HPDE6-E6E7 (cell line): ENCODE measurements around the gene UBALD2.
"Not testable (repeated sequence)": the region's sequence is repeated elsewhere in the genome, so short reads cannot be mapped to it uniquely, and the experiment has no call there.

Source experiments
- DNase-seq: peaks from one replicate; pipeline ENCODE4 v3.0.0; 2011; ENCODE audit warnings: missing footprints; ENCODE audit errors: extremely low spot score

The UBALD2 gene

GRCh38 chr17:76277300-76278267, 12.4 kb downstream of the UBALD2 start:
- DNase-seq = no peak

- no peak for DNase-seq
Observed at GRCh38 chr17:76278268-76278908, 13.2 kb downstream of the UBALD2 start.

GRCh38 chr17:76278952-76279741, 14.0 kb downstream of the UBALD2 start:
- DNase-seq = peak; percentile 86

- DNase-seq = no peak
Observed at GRCh38 chr17:76279742-76280287, 14.7 kb downstream of the UBALD2 start.

GRCh38 chr17:76280650-76281049, 15.5 kb downstream of the UBALD2 start:
- DNase-seq = no peak

- no peak for DNase-seq
Observed at GRCh38 chr17:76281573-76282371, 16.6 kb downstream of the UBALD2 start.

- DNase-seq = no peak
Observed at GRCh38 chr17:76292567-76292966, 27.4 kb downstream of the UBALD2 start.

GRCh38 chr17:76293106-76293505, 28.0 kb downstream of the UBALD2 start:
- no peak for DNase-seq

GRCh38 chr17:76296186-76296585, 31.0 kb downstream of the UBALD2 start:
- no peak for DNase-seq

- DNase-seq = no peak
Observed at GRCh38 chr17:76296889-76297288, 31.7 kb downstream of the UBALD2 start.

- no peak for DNase-seq
Observed at GRCh38 chr17:76297436-76297835, 32.3 kb downstream of the UBALD2 start.

- no peak for DNase-seq
Observed at GRCh38 chr17:76304226-76305134, 39.3 kb downstream of the UBALD2 start.

GRCh38 chr17:76305135-76305454, 39.9 kb downstream of the UBALD2 start:
- DNase-seq = not testable (repeated sequence)

GRCh38 chr17:76307299-76307965, 42.3 kb downstream of the UBALD2 start:
- no peak for DNase-seq

GRCh38 chr17:76307966-76308338, 42.8 kb downstream of the UBALD2 start, which contains the start of gene QRICH2:
TSS of gene QRICH2 (minus strand) at chr17:76308276. CDS start at chr17:76307998, 278 bp downstream.
- DNase-seq = no peak

GRCh38 chr17:76309461-76309860, 44.3 kb downstream of the UBALD2 start:
- no peak for DNase-seq

GRCh38 chr17:76312735-76313134, 47.6 kb downstream of the UBALD2 start:
- DNase-seq = no peak

- no peak for DNase-seq
Observed at GRCh38 chr17:76314392-76315227, 49.5 kb downstream of the UBALD2 start.

GRCh38 chr17:76317535-76317934, 52.4 kb downstream of the UBALD2 start:
- DNase-seq = no peak
